Mesodermal cell (in vitro differentiated cells): Measurements from ENCODE around the gene ACRV1. TPM values are rescaled to one million over a fixed set of nuclear protein-coding genes. Genes with fewer than 3 reads are reported as not detected.
"Not testable (repeated sequence)": the region's sequence is repeated elsewhere in the genome, so short reads cannot be mapped to it uniquely, and the experiment has no call there.

Source experiments
- H3K27ac ChIP-seq: 2 replicates; pipeline ENCODE4 v1.7.0; 2013; ENCODE audit warnings: mild to moderate bottlenecking, low read depth, low read length, moderate library complexity; ENCODE audit not compliant: severe bottlenecking
- H3K36me3 ChIP-seq: 2 replicates; pipeline ENCODE4 v1.7.1; 2013; ENCODE audit warnings: mild to moderate bottlenecking, low read length, moderate library complexity; ENCODE audit not compliant: control insufficient read depth, insufficient read depth
- H3K4me1 ChIP-seq: one replicate; pipeline ENCODE4 v1.7.1; 2013; ENCODE audit warnings: mild to moderate bottlenecking, low read length; ENCODE audit not compliant: insufficient read depth, control insufficient read depth, poor library complexity, severe bottlenecking
- H3K4me3 ChIP-seq: 2 replicates; pipeline ENCODE4 v1.7.0; 2013; ENCODE audit warnings: low read length, control low read depth, mild to moderate bottlenecking; ENCODE audit not compliant: insufficient read depth, poor library complexity, severe bottlenecking; ENCODE audit errors: extremely low read depth
- H3K9me3 ChIP-seq: 2 replicates; pipeline ENCODE4 v1.7.1; 2013; ENCODE audit warnings: mild to moderate bottlenecking, low read length, moderate library complexity; ENCODE audit not compliant: control insufficient read depth
- WGBS, 2 experiments: methylation state at CpG; one replicate each; pipeline ENCODE4 v1.1.5; 2013; ENCODE audit warnings: missing lambda C conversion rate in 2 of 2; ENCODE audit not compliant: insufficient coverage in 2 of 2; 5-methylcytosine and 5-hydroxymethylcytosine counted together
- polyA plus RNA-seq, 2 experiments: library from polyadenylated mRNA; stranded (reverse); fragments of 50-300 nt; gene quantifications; one replicate each; pipeline ENCODE4 v1.2.3, GENCODE V29; 2013

The ACRV1 gene
- polyA plus RNA-seq (2013, experiment 1 of 2): not detected
- not detected for polyA plus RNA-seq (2013, experiment 2 of 2)

- 100% methylated on average over 1 of the region's 1 CpG for WGBS, 2 experiments
- Histone ChIP-seq H3K4me1 (no peaks in the 10 kb centered on the region), H3K27ac (no peak within 1 kb of the TSS), H3K36me3 (peaks cover 34% of the 10 kb centered on the region), H3K9me3 (no peaks in the 10 kb centered on the region), H3K4me3 (no peak within 1 kb of the TSS)
Observed at GRCh38 chr11:125680747-125681146, at the start of gene ACRV1. TSS of gene ACRV1 (minus strand) at chr11:125680847. CDS start at chr11:125680780, 67 bp downstream.

- Histone ChIP-seq H3K4me1 (no peaks in the 10 kb centered on the region), H3K27ac (no peak overlapping the region), H3K36me3 (no peaks in the 10 kb centered on the region), H3K4me3 (no peak overlapping the region), H3K9me3 (no peaks in the 10 kb centered on the region)
- 79 to 86% methylated on average over 3 of the region's 3 CpGs for WGBS, 2 experiments
Observed at GRCh38 chr11:125728969-125729368, 48.3 kb upstream of the ACRV1 start.

- no peaks in the 10 kb centered on the region for H3K9me3 ChIP-seq
- WGBS, 2 experiments: no CpG with 5 or more reads among the region's 1 CpG
- H3K4me3 ChIP-seq: no peak overlapping the region
Observed at GRCh38 chr11:125724125-125724524, 43.5 kb upstream of the ACRV1 start.

GRCh38 chr11:125720781-125721180, 40.1 kb upstream of the ACRV1 start:
- WGBS, 2 experiments: 85 to 89% methylated on average over 3 to 6 of the region's 6 CpGs
- Histone ChIP-seq H3K36me3 (no peaks in the 10 kb centered on the region), H3K27ac (no peak overlapping the region), H3K4me3 (no peak overlapping the region), H3K4me1 (no peaks in the 10 kb centered on the region), H3K9me3 (no peaks in the 10 kb centered on the region)

More at GRCh38 chr11:125724125-125724524, 43.5 kb upstream of the ACRV1 start:
- no peaks in the 10 kb centered on the region for H3K4me1 ChIP-seq
- no peak overlapping the region for H3K27ac ChIP-seq
- H3K36me3 ChIP-seq: no peaks in the 10 kb centered on the region

GRCh38 chr11:125704686-125705085, 24.0 kb upstream of the ACRV1 start:
- not testable (repeated sequence) for H3K4me3 ChIP-seq, H3K27ac ChIP-seq, H3K9me3 ChIP-seq, H3K4me1 ChIP-seq, H3K36me3 ChIP-seq
- 85 to 89% methylated on average over 6 of the region's 24 CpGs for WGBS, 2 experiments

- Histone ChIP-seq H3K27ac (no peak overlapping the region), H3K4me1 (no peaks in the 10 kb centered on the region), H3K4me3 (no peak overlapping the region), H3K9me3 (no peaks in the 10 kb centered on the region), H3K36me3 (no peaks in the 10 kb centered on the region)
- WGBS, 2 experiments: 50 to 64% methylated on average over 3 to 4 of the region's 6 CpGs
Observed at GRCh38 chr11:125701858-125702621, 21.4 kb upstream of the ACRV1 start.

GRCh38 chr11:125701018-125701610, 20.5 kb upstream of the ACRV1 start:
- Histone ChIP-seq H3K36me3 (no peaks in the 10 kb centered on the region), H3K4me3 (no peak overlapping the region), H3K9me3 (no peaks in the 10 kb centered on the region), H3K4me1 (no peaks in the 10 kb centered on the region), H3K27ac (no peak overlapping the region)
- WGBS, 2 experiments: 93% methylated on average over 3 of the region's 6 CpGs; no CpG with 5 or more reads in 1 of the 2 experiments

GRCh38 chr11:125694951-125695350, 14.3 kb upstream of the ACRV1 start:
- WGBS, 2 experiments: 100% methylated on average over 1 of the region's 2 CpGs; no CpG with 5 or more reads in 1 of the 2 experiments
- H3K9me3 ChIP-seq: no peaks in the 10 kb centered on the region

GRCh38 chr11:125692887-125693286, 12.2 kb upstream of the ACRV1 start:
- H3K9me3 ChIP-seq: no peaks in the 10 kb centered on the region
- H3K36me3 ChIP-seq: no peaks in the 10 kb centered on the region
- H3K4me1 ChIP-seq: no peaks in the 10 kb centered on the region
- WGBS, 2 experiments: 88 to 100% methylated on average over 3 to 4 of the region's 5 CpGs
- H3K4me3 ChIP-seq: no peak overlapping the region
- no peak overlapping the region for H3K27ac ChIP-seq

More at GRCh38 chr11:125694951-125695350, 14.3 kb upstream of the ACRV1 start:
- no peaks in the 10 kb centered on the region for H3K4me1 ChIP-seq
- no peak overlapping the region for H3K4me3 ChIP-seq
- no peak overlapping the region for H3K27ac ChIP-seq
- H3K36me3 ChIP-seq: no peaks in the 10 kb centered on the region

GRCh38 chr11:125690006-125690405, 9.4 kb upstream of the ACRV1 start:
- WGBS, 2 experiments: 100% methylated on average over 1 of the region's 2 CpGs; no CpG with 5 or more reads in 1 of the 2 experiments
- no peak overlapping the region for H3K4me3 ChIP-seq
- no peak overlapping the region for H3K27ac ChIP-seq
- H3K4me1 ChIP-seq: no peaks in the 10 kb centered on the region
- H3K36me3 ChIP-seq: no peaks in the 10 kb centered on the region
- H3K9me3 ChIP-seq: no peaks in the 10 kb centered on the region
